Testis (tissue), 2 donors: ENCODE results near the gene ARL5A.

Source experiments
- POLR2A ChIP-seq: fragments of 450-650 bp; IDR thresholded peaks from one replicate; pipeline ENCODE4 v1.6.1; 2017; ENCODE audit warnings: antibody characterized with exemption, mild to moderate bottlenecking, moderate library complexity
- TF ChIP-seq, protein P1 (sequence below), 3 experiments: fragments of 450-650 bp in 2 of 3; fragments of 200-600 bp in 1 of 3; sonication (generic) in 1 of 3; IDR thresholded peaks; one replicate each; pipeline ENCODE4 v1.5.1; 2016 to 2019; ENCODE audit warnings: antibody characterized with exemption in 3 of 3, mild to moderate bottlenecking in 2 of 3, moderate library complexity in 1 of 3

DNA sequence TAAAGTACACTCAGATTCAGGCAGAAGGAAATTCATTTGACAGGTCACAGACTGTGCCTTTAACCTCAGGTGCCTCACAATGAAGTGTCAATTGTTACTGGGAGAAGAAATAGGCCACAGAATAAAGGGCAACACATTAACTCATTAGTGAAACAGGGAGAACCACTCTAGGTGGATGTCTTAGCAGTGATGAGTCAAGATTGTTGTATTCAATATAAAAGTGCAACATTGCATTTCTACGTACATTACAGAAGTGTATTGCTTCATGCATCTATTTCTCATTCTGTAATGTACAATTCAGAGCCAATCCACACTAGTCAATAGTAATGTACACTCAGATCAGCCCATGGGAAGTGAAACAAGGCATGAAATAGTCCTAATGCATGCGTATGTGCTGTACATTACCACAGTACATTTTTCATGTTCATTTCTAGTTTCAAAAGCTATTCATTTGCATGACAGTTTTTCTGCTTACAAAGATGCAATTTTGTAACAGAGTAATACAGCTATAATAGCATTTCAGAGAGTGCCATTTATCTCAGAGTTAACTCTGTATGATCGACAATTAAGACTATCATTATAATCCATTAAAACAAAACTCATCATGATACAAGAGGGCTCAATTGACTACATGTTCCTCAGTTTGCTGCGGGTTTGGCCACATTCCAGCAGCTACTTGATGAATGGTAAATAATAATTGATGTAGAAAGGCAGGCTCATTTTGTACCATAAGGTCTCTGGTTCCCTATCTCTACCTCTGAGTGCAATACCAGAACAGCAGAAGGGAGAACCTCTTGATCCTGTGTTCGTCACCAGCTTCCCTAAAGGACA, 12.2 kb upstream of the ARL5A start:
- TF ChIP-seq, protein P1, sequence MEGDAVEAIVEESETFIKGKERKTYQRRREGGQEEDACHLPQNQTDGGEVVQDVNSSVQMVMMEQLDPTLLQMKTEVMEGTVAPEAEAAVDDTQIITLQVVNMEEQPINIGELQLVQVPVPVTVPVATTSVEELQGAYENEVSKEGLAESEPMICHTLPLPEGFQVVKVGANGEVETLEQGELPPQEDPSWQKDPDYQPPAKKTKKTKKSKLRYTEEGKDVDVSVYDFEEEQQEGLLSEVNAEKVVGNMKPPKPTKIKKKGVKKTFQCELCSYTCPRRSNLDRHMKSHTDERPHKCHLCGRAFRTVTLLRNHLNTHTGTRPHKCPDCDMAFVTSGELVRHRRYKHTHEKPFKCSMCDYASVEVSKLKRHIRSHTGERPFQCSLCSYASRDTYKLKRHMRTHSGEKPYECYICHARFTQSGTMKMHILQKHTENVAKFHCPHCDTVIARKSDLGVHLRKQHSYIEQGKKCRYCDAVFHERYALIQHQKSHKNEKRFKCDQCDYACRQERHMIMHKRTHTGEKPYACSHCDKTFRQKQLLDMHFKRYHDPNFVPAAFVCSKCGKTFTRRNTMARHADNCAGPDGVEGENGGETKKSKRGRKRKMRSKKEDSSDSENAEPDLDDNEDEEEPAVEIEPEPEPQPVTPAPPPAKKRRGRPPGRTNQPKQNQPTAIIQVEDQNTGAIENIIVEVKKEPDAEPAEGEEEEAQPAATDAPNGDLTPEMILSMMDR (IDR thresholded peaks at IDR 0.05): no peak
- no peak for TF ChIP-seq POLR2A
